HepG2 (cell line): Measurements from ENCODE around the gene SEPTIN2. TPM values are rescaled to one million over a fixed set of nuclear protein-coding genes. Genes with fewer than 3 reads are reported as not detected.

Experiments
- ATAC-seq: fragments of 200-7000 bp; cut with Tn5 transposase; 3 replicates; pipeline ENCODE4 v1.9.1; 2020; ENCODE audit warnings: mild to moderate bottlenecking, moderate library complexity
- BruUV-seq: library from RNA; stranded (reverse); fragments of 400-500 nt; replicated peaks from 2 replicates; lab custom pipeline; 2021; lab: Mats Ljungman, UMichigan
- CTCF ChIA-PET: fragments of 300-600 bp; formaldehyde crosslinking; extraction: SDS; loops from one replicate; lab custom pipeline; 2021; ENCODE audit warnings: low total read pairs, inconsistent platforms, low intra/inter-chr PET ratio; lab: Yijun Ruan, JAX
- POLR2A ChIA-PET: fragments of 350-600 bp; sonication (Branson Sonifier 250); formaldehyde crosslinking; loops from one replicate; lab custom pipeline; 2020; ENCODE audit warnings: antibody characterized with exemption, inconsistent platforms; lab: Yijun Ruan, JAX
- DNase-seq: peaks from one replicate; pipeline ENCODE4 v3.0.0-alpha.2; 2015; ENCODE audit warnings: low spot score
- FAIRE-seq: peaks from 3 replicates; lab custom pipeline; 2011; peaks lifted over from hg19 to GRCh38; lab: Jason Lieb, UNC
- H2AFZ ChIP-seq: one replicate; pipeline ENCODE4 v1.6.1; 2011; ENCODE audit warnings: low read length, inconsistent platforms
- H3K27ac ChIP-seq: fragments of 300-600 bp; 3 replicates; pipeline ENCODE4 v1.8.0; 2011; ENCODE audit warnings: mixed run types, mild to moderate bottlenecking, mixed read lengths, low read length, inconsistent platforms; ENCODE audit not compliant: insufficient read depth; ENCODE audit errors: extremely low read length
- H3K27me3 ChIP-seq, 2 experiments: fragments of 200-600 bp in 1 of 2; 2 replicates in 1 of 2; 3 replicates in 1 of 2; pipeline versions ENCODE4 v1.6.0 to v1.8.0; 2011; ENCODE audit warnings: low read length in 2 of 2, mild to moderate bottlenecking in 2 of 2, moderate library complexity in 2 of 2, inconsistent platforms in 1 of 2; ENCODE audit not compliant: insufficient read depth in 2 of 2, control insufficient read depth in 1 of 2
- H3K36me3 ChIP-seq, 2 experiments: fragments of 200-600 bp in 1 of 2; replicated peaks in 1 of 2; 2 replicates in 1 of 2; 3 replicates in 1 of 2; pipeline versions ENCODE4 v1.5.1 to v1.8.0; 2011; ENCODE audit warnings: low read length in 2 of 2, inconsistent platforms in 1 of 2; ENCODE audit not compliant: insufficient read depth in 2 of 2, control insufficient read depth in 1 of 2
- H3K4me1 ChIP-seq: 2 replicates; pipeline ENCODE4 v1.5.1; 2012; ENCODE audit warnings: low read length, inconsistent platforms; ENCODE audit not compliant: insufficient read depth
- H3K4me2 ChIP-seq: 2 replicates; pipeline ENCODE4 v1.6.0; 2011; ENCODE audit warnings: low read depth, low read length, inconsistent platforms
- H3K4me3 ChIP-seq, 3 experiments: fragments of 200-600 bp in 1 of 3; sonication (generic), shearing (Covaris generic) in 1 of 3; replicated peaks in 1 of 3; 2 replicates each; pipeline ENCODE4 v1.5.1; 2011 to 2016; ENCODE audit warnings: low read length in 3 of 3, inconsistent platforms in 2 of 3, low read depth in 2 of 3, mild to moderate bottlenecking in 2 of 3, control low read depth in 1 of 3, mixed read lengths in 1 of 3; ENCODE audit not compliant: insufficient read depth in 1 of 3
- H3K79me2 ChIP-seq: one replicate; pipeline ENCODE4 v1.6.1; 2011; ENCODE audit warnings: low read length, inconsistent platforms; ENCODE audit not compliant: insufficient read depth
- H3K9ac ChIP-seq: 2 replicates; pipeline ENCODE4 v1.6.0; 2011; ENCODE audit warnings: mild to moderate bottlenecking, low read depth, low read length, inconsistent platforms; ENCODE audit not compliant: insufficient read depth
- H3K9me3 ChIP-seq: 2 replicates; pipeline ENCODE4 v1.5.1; 2012; ENCODE audit warnings: mild to moderate bottlenecking, low read length
- H4K20me1 ChIP-seq: 2 replicates; pipeline ENCODE4 v1.6.0; 2011; ENCODE audit warnings: inconsistent platforms, mild to moderate bottlenecking, low read length, moderate library complexity; ENCODE audit not compliant: insufficient read depth
- EHMT2 ChIP-seq: fragments of 200-600 bp; sonication (generic); IDR thresholded peaks from 2 replicates; pipeline ENCODE4 v1.7.0; 2017; ENCODE audit warnings: antibody characterized with exemption, low read depth, low read length, borderline replicate concordance
- KLF6 ChIP-seq: IDR thresholded peaks from 2 replicates; pipeline ENCODE4 v1.8.0; 2016; ENCODE audit warnings: missing biosample characterization, missing genetic modification reagents
- MED8 ChIP-seq: sonication (generic); formaldehyde crosslinking; IDR thresholded peaks from 2 replicates; pipeline ENCODE4 v1.8.1; 2023; ENCODE audit warnings: mild to moderate bottlenecking, missing genetic modification reagents; ENCODE audit not compliant: insufficient replicate concordance
- MIER3 ChIP-seq: IDR thresholded peaks from 2 replicates; pipeline ENCODE4 v1.6.1; 2016; ENCODE audit warnings: missing compliant biosample characterization, borderline replicate concordance
- PATZ1 ChIP-seq: sonication (generic); formaldehyde crosslinking; IDR thresholded peaks from 2 replicates; pipeline ENCODE4 v1.4.0; 2020; ENCODE audit warnings: missing genetic modification reagents
- POLR2G ChIP-seq: fragments of 200-400 bp; formaldehyde crosslinking; IDR thresholded peaks from 2 replicates; pipeline ENCODE4 v1.6.1; 2018; ENCODE audit warnings: mild to moderate bottlenecking, low read depth, low read length, moderate library complexity
- YEATS2 ChIP-seq: sonication (generic); formaldehyde crosslinking; IDR thresholded peaks from 2 replicates; pipeline ENCODE4 v1.4.0; 2020; ENCODE audit warnings: missing genetic modification reagents, borderline replicate concordance
- ZNF101 ChIP-seq: sonication (generic); formaldehyde crosslinking; IDR thresholded peaks from 2 replicates; pipeline ENCODE4 v1.4.0; 2020; ENCODE audit warnings: mild to moderate bottlenecking, low read depth, missing genetic modification reagents, borderline replicate concordance
- ZNF3 ChIP-seq: IDR thresholded peaks from 2 replicates; pipeline ENCODE4 v1.7.0; 2017; ENCODE audit warnings: inconsistent platforms
- ZNF761 ChIP-seq: sonication (generic); formaldehyde crosslinking; conservative IDR thresholded peaks from 2 replicates; pipeline ENCODE4 v1.4.0; 2020; ENCODE audit warnings: mild to moderate bottlenecking, missing genetic modification reagents
- ZNF850 ChIP-seq: sonication (generic); formaldehyde crosslinking; conservative IDR thresholded peaks from 2 replicates; pipeline ENCODE4 v1.9.0; 2021; ENCODE audit warnings: mild to moderate bottlenecking, missing genetic modification reagents
- WGBS: methylation state at CpG from one replicate; pipeline ENCODE4 v1.1.6; 2017; ENCODE audit warnings: low lambda C conversion rate; 5-methylcytosine and 5-hydroxymethylcytosine counted together
- in situ Hi-C: cut with HindIII; loops from 2 replicates; pipeline ENCODE4 v1.10.0; 2017; ENCODE audit warnings: low pct_unique_long_range_greater_than_20kb; ENCODE audit not compliant: extremely low pct_ligation_motif_present
- intact Hi-C: fragments of 100-400 bp; cut with micrococcal nuclease; formaldehyde crosslinking; loops from one replicate; pipeline ENCODE4 v1.10.0; 2022; ENCODE audit not compliant: unreplicated experiment
- polyA plus RNA-seq, 8 experiments: library from polyadenylated mRNA; depleted of rRNA in 3 of 8; stranded (reverse) in 7 of 8; unstranded in 1 of 8; fragments of >200 nt; fragmentation: Illumina TruSeq in 4 of 8; extraction: Trizol in 4 of 8; gene quantifications; 2 replicates each; pipeline versions ENCODE4 v1.2.1 to v1.2.3, GENCODE V29; 2011 to 2016; ENCODE audit warnings: low read depth in 4 of 8, missing spikeins in 1 of 8, mixed read lengths in 1 of 8; ENCODE audit not compliant: insufficient read depth in 1 of 8
- total RNA-seq, 5 experiments: library from RNA; depleted of rRNA; stranded (reverse); fragments of >200 nt; fragmentation: Illumina TruSeq; extraction: Trizol; gene quantifications; 2 replicates each; pipeline ENCODE4 v1.2.3, GENCODE V29; 2016; ENCODE audit warnings: low read depth in 1 of 5
- TF ChIP-seq, protein P1 (sequence below): sonication (generic); formaldehyde crosslinking; IDR thresholded peaks from 2 replicates; pipeline ENCODE4 v1.9.0; 2022; ENCODE audit warnings: missing genetic modification reagents, mild to moderate bottlenecking, borderline replicate concordance

The SEPTIN2 gene
- total and polyA plus RNA-seq, 2 of the 13 experiments (the other 11 are each of a cell fraction or from before 2014, with no cell fraction given), result 493 to 733 TPM

GRCh38 chr2:241291153-241291552 lies 24.6 kb upstream of the SEPTIN2 start:
- no peak overlapping the region for H3K4me2 ChIP-seq
- POLR2A ChIA-PET, result interaction anchor here (4.6 kb wide), 1 partner anchor 24 kb away, joined by 30 read pairs; the partner anchor contains the start of genes HDLBP and SEPTIN2
- FAIRE-seq, result no peak

GRCh38 chr2:241291977-241292376 lies 23.7 kb upstream of the SEPTIN2 start:
- H2AFZ ChIP-seq, result no peak overlapping the region
- in situ Hi-C loops (no loop called here), intact Hi-C loops (no loop called here)
- peaks cover 97% of the 10 kb centered on the region for H3K79me2 ChIP-seq
- no peak overlapping the region for H3K27ac ChIP-seq
- peaks cover 49% of the 10 kb centered on the region for H4K20me1 ChIP-seq
- peaks cover 52% of the 10 kb centered on the region for H3K4me1 ChIP-seq
- H3K9ac ChIP-seq, result no peak overlapping the region
- H3K36me3 ChIP-seq, result peaks cover 1 to 12% of the 10 kb centered on the region in 2 experiments; a peak in 3 of 5 replicates
- no peak overlapping the region for H3K4me2 ChIP-seq
- 85% methylated on average over 6 of the region's 6 CpGs for WGBS
- TF ChIP-seq EHMT2, result no peak
- peak; percentile 53; the same call in 1 of the 2 replicates for TF ChIP-seq PATZ1 (CRISPR knock-in tag)
- DNase-seq (no peak), ATAC-seq (no peak), FAIRE-seq (no peak)
- BruUV-seq, result no TSS peak
- ChIA-PET POLR2A (interaction anchor here (2.5 to 4.6 kb wide), 2 partner anchors 11 to 24 kb away, joined by 10 to 30 read pairs; partner anchors contain the start of genes HDLBP and SEPTIN2), CTCF (no interaction called here)
- H3K4me3 ChIP-seq, result no peak overlapping the region
- H3K27me3 ChIP-seq, result no peaks in the 10 kb centered on the region
- H3K9me3 ChIP-seq, result no peaks in the 10 kb centered on the region

More at GRCh38 chr2:241291153-241291552, 24.6 kb upstream of the SEPTIN2 start:
- Histone ChIP-seq H2AFZ (no peak overlapping the region), H3K4me3 (no peak overlapping the region), H3K27ac (no peak overlapping the region), H3K79me2 (peaks cover 97% of the 10 kb centered on the region), H4K20me1 (peaks cover 42% of the 10 kb centered on the region), H3K9me3 (no peaks in the 10 kb centered on the region), H3K36me3 (peaks cover 1 to 7% of the 10 kb centered on the region in 2 experiments; a peak in 1 of 5 replicates), H3K4me1 (peaks cover 57% of the 10 kb centered on the region), H3K27me3 (no peaks in the 10 kb centered on the region), H3K9ac (no peak overlapping the region)
- in situ Hi-C loops (no loop called here), intact Hi-C loops (no loop called here)
- 94% methylated on average over 6 of the region's 6 CpGs for WGBS
- TF ChIP-seq MED8 (no peak), ZNF3 (CRISPR knock-in tag) (no peak), ZNF101 (CRISPR knock-in tag) (no peak), YEATS2 (CRISPR knock-in tag) (no peak), MIER3 (CRISPR knock-in tag) (no peak), KLF6 (CRISPR knock-in tag) (no peak), ZNF761 (CRISPR knock-in tag) (no peak), ZNF850 (no peak), POLR2G (no peak)
- TF ChIP-seq, protein P1, sequence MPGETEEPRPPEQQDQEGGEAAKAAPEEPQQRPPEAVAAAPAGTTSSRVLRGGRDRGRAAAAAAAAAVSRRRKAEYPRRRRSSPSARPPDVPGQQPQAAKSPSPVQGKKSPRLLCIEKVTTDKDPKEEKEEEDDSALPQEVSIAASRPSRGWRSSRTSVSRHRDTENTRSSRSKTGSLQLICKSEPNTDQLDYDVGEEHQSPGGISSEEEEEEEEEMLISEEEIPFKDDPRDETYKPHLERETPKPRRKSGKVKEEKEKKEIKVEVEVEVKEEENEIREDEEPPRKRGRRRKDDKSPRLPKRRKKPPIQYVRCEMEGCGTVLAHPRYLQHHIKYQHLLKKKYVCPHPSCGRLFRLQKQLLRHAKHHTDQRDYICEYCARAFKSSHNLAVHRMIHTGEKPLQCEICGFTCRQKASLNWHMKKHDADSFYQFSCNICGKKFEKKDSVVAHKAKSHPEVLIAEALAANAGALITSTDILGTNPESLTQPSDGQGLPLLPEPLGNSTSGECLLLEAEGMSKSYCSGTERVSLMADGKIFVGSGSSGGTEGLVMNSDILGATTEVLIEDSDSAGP, result no peak
- CTCF ChIA-PET, result no interaction called here
- ATAC-seq (no peak), DNase-seq (no peak)
- no TSS peak for BruUV-seq
